MCF 10A (cell line): ENCODE results near the gene HDAC7. TPM values are rescaled to one million over a fixed set of nuclear protein-coding genes. Genes with fewer than 3 reads are reported as not detected.

Experiments
- BruUV-seq: library from RNA; stranded (reverse); fragments of 400-500 nt; replicated peaks from 2 replicates; lab custom pipeline; 2021; lab: Mats Ljungman, UMichigan
- CTCF ChIA-PET: fragments of 300-600 bp; sonication (Branson Sonifier 250); formaldehyde crosslinking; extraction: SDS; loops from one replicate; lab custom pipeline; 2021; ENCODE audit warnings: antibody characterized with exemption, inconsistent platforms; lab: Yijun Ruan, JAX
- POLR2A ChIA-PET: fragments of 300-600, 350-650 bp; sonication (Branson Sonifier 250); formaldehyde crosslinking; extraction: SDS; loops from one replicate; lab custom pipeline; 2020; ENCODE audit warnings: antibody characterized with exemption, inconsistent platforms; lab: Yijun Ruan, JAX
- DNase-seq: peaks from one replicate; pipeline ENCODE4 v3.0.0-alpha.2; 2018; ENCODE audit not compliant: unreplicated experiment
- H3K27ac Mint-ChIP-seq: one replicate; pipeline ENCODE4 v1.8.0; 2022; ENCODE audit warnings: mild to moderate bottlenecking, low read depth, mixed read lengths; ENCODE audit not compliant: unreplicated experiment
- H3K27me3 Mint-ChIP-seq: one replicate; pipeline ENCODE4 v1.8.0; 2022; ENCODE audit warnings: mixed read lengths; ENCODE audit not compliant: insufficient read depth, unreplicated experiment
- H3K36me3 Mint-ChIP-seq: one replicate; pipeline ENCODE4 v1.8.0; 2022; ENCODE audit warnings: mild to moderate bottlenecking, moderate library complexity, mixed read lengths; ENCODE audit not compliant: insufficient read depth, unreplicated experiment
- H3K4me1 Mint-ChIP-seq: one replicate; pipeline ENCODE4 v1.8.0; 2022; ENCODE audit warnings: mixed read lengths; ENCODE audit not compliant: insufficient read depth, unreplicated experiment
- H3K4me3 Mint-ChIP-seq: one replicate; pipeline ENCODE4 v1.8.0; 2022; ENCODE audit warnings: mild to moderate bottlenecking, moderate library complexity, mixed read lengths; ENCODE audit not compliant: unreplicated experiment
- H3K9me3 Mint-ChIP-seq: one replicate; pipeline ENCODE4 v1.8.0; 2022; ENCODE audit warnings: mixed read lengths; ENCODE audit not compliant: unreplicated experiment
- CTCF ChIP-seq: fragments of 200-600 bp; IDR thresholded peaks from one replicate; pipeline ENCODE4 v1.8.0; 2022; ENCODE audit warnings: antibody characterized with exemption, mild to moderate bottlenecking; ENCODE audit not compliant: unreplicated experiment
- intact Hi-C: fragments of 100-400 bp; cut with micrococcal nuclease; formaldehyde crosslinking; loops from 2 replicates; pipeline ENCODE4 v1.14.1; 2022
- total RNA-seq: library from RNA; stranded (reverse); gene quantifications from 2 replicates; pipeline ENCODE4 v1.2.3, GENCODE V29; 2022

Gene HDAC7
- total RNA-seq, 1 experiment from 2014 or later: 80.1 TPM

GRCh38 chr12:47837190-47838171 is 17.8 kb upstream of the HDAC7 start:
- intact Hi-C loops: loop anchor here (1.0 to 5.0 kb wide), 7 partner anchors 17 to 187 kb away; no protein-coding TSS in a partner anchor

GRCh38 chr12:47835831-47836155 is 16.1 kb upstream of the HDAC7 start:
- BruUV-seq: no TSS peak
- intact Hi-C loops: loop anchor here (2.0 to 5.0 kb wide), 2 partner anchors 112 to 185 kb away; no protein-coding TSS in a partner anchor
- H3K27ac Mint-ChIP-seq: no peak overlapping the region
- H3K36me3 Mint-ChIP-seq: no peaks in the 10 kb centered on the region
- POLR2A ChIA-PET: interaction anchor here (1.3 to 6.2 kb wide), 7 partner anchors 11 to 93 kb away, joined by 3 to 35 read pairs (median 6); partner anchors contain the start of gene HDAC7
- CTCF ChIA-PET: interaction anchor here (0.6 to 19.9 kb wide), 13 partner anchors 8 to 121 kb away, joined by 3 to 622 read pairs (median 6); partner anchors contain the start of gene SLC48A1
- peaks cover 29% of the 10 kb centered on the region for H3K4me1 Mint-ChIP-seq
- no peak for DNase-seq
- no peak overlapping the region for H3K4me3 Mint-ChIP-seq
- TF ChIP-seq CTCF: no peak
- no peaks in the 10 kb centered on the region for H3K27me3 Mint-ChIP-seq
- H3K9me3 Mint-ChIP-seq: no peaks in the 10 kb centered on the region

More at GRCh38 chr12:47837190-47838171, 17.8 kb upstream of the HDAC7 start:
- peaks cover under 1% of the 10 kb centered on the region for H3K36me3 Mint-ChIP-seq
- H3K27ac Mint-ChIP-seq: no peak overlapping the region
- no peak overlapping the region for H3K4me3 Mint-ChIP-seq
- ChIA-PET CTCF (interaction anchor here (0.6 to 19.9 kb wide), 39 partner anchors 9 to 876 kb away, joined by 3 to 622 read pairs (median 8); partner anchors contain the start of genes HDAC7, SLC48A1 and VDR), POLR2A (interaction anchor here (0.7 to 6.2 kb wide), 17 partner anchors 9 to 289 kb away, joined by 3 to 35 read pairs (median 7); partner anchors contain the start of genes SLC48A1 and VDR)
- H3K4me1 Mint-ChIP-seq: peaks cover 21% of the 10 kb centered on the region
- DNase-seq: peak; percentile 86
- no peaks in the 10 kb centered on the region for H3K27me3 Mint-ChIP-seq
- peak; percentile 92 for TF ChIP-seq CTCF
- no peaks in the 10 kb centered on the region for H3K9me3 Mint-ChIP-seq
- BruUV-seq: no TSS peak

- peaks cover 34% of the 10 kb centered on the region for H3K4me1 Mint-ChIP-seq
- no peak for DNase-seq
- no peak overlapping the region for H3K4me3 Mint-ChIP-seq
- H3K27me3 Mint-ChIP-seq: no peaks in the 10 kb centered on the region
- ChIA-PET CTCF (interaction anchor here (0.5 to 19.9 kb wide), 14 partner anchors 7 to 248 kb away, joined by 3 to 622 read pairs (median 6); partner anchors contain the start of gene SLC48A1), POLR2A (interaction anchor here (1.3 to 4.8 kb wide), 7 partner anchors 11 to 54 kb away, joined by 3 to 29 read pairs (median 5); partner anchors contain the start of gene HDAC7)
- intact Hi-C loops: loop anchor here (5.0 kb wide), 1 partner anchor 112 kb away; no protein-coding TSS in a partner anchor
- H3K9me3 Mint-ChIP-seq: no peaks in the 10 kb centered on the region
- H3K36me3 Mint-ChIP-seq: no peaks in the 10 kb centered on the region
- H3K27ac Mint-ChIP-seq: no peak overlapping the region
- BruUV-seq: no TSS peak
- TF ChIP-seq CTCF: no peak
These were observed 15.5 kb upstream of the HDAC7 start for GRCh38 chr12:47835006-47835830.
